C4-2B (cell line): ENCODE results near the gene RNU6-9.

Source experiments
- ZFX ChIP-seq: fragments of 450-650 bp; IDR thresholded peaks from 2 replicates; pipeline ENCODE4 v1.6.1; 2017
- TF ChIP-seq, protein P1 (sequence below): fragments of 450-650 bp; conservative IDR thresholded peaks from 2 replicates; pipeline ENCODE4 v1.5.1; 2017; ENCODE audit warnings: mild to moderate bottlenecking

- TF ChIP-seq, protein P1, sequence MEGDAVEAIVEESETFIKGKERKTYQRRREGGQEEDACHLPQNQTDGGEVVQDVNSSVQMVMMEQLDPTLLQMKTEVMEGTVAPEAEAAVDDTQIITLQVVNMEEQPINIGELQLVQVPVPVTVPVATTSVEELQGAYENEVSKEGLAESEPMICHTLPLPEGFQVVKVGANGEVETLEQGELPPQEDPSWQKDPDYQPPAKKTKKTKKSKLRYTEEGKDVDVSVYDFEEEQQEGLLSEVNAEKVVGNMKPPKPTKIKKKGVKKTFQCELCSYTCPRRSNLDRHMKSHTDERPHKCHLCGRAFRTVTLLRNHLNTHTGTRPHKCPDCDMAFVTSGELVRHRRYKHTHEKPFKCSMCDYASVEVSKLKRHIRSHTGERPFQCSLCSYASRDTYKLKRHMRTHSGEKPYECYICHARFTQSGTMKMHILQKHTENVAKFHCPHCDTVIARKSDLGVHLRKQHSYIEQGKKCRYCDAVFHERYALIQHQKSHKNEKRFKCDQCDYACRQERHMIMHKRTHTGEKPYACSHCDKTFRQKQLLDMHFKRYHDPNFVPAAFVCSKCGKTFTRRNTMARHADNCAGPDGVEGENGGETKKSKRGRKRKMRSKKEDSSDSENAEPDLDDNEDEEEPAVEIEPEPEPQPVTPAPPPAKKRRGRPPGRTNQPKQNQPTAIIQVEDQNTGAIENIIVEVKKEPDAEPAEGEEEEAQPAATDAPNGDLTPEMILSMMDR = no peak
- no peak for TF ChIP-seq ZFX
Measured at GRCh38 chr19:916645-917322, 23.5 kb downstream of the RNU6-9 start.
